C1 segment of cervical spinal cord (tissue), 14 donors: ENCODE data around the gene SMTNL1.

Experiments used
- DNase-seq, 14 donors: peaks; one replicate each; lab custom pipeline; 2025; lab: John Stamatoyannopoulos, UW

The SMTNL1 gene

DNA sequence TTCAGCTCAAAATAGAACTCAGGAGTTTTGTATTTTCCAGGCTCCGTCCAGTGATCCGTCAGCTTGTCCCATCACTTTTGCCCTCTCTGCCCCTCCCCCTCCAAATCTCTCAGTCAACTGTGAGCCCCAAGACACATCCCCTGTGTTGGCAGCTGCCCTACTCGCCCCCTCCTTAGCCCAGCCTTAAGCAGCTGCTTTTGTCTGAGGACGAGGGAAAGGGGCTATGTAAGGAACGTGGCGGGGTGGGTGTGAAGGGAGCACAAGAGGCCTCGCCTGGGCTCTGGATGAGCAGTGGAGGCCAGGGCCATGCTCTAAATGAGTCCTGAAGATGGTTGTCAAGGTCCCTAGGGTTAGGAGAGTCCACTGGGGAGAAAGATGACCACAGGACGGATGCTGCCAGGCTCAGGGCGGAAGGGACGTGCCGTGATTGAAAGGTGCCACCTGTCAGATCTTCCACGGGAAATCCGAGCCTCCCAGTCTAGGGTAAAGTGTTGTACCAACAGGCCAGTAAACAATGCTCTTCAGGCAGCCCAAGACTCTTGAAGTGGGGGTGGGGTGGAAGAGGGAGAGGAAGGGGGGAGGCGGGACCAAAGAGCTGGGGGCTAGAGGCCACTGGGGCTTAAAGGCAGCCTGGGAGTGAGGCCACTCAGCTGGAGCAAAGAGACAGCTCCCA, at the start of gene SMTNL1:
Gene SMTNL1, plus strand, starts transcription at position 649 of the 673 bp plus-strand sequence. CDS start 5,048 bp downstream, outside the sequence.
- no peak for DNase-seq

DNA sequence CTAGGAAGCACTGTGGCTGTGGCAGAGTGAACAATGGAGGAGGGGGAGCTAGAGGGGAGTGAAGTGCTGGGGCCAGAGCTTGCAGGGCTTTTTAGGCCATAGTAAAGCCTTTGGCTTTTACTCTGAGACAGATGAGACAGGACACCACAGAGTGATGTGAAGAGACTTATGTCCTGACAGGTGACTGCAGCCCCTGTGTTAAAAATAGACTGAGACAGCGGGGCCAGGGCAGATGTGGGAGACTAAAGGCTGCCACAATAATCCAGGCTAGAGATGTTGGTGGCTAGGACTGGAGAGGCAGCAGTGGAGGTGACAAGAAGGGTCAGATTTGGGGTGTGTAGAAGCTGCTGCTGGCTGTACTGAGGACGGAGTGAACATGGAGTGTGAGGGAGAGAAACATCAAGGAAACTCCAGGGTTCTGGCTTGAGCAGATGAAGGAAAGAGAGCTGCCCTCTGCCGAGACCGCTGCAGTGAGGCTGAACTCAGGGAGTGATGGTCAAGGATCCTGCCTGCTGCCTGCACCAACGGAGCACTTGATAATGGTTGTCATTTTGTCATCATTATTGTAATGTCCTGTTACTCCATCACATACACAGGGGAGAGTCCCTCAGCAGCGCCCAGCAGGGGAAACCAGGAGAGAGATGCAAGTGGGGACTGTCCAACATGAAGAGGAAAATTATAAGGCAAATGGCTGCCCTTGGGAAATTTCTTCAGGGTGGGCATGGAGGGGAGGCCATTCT, 49.3 kb upstream of the SMTNL1 start:
- no peak for DNase-seq

GRCh38 chr11:57490456-57491248, 46.7 kb upstream of the SMTNL1 start:
- DNase-seq, result no peak

- no peak for DNase-seq
Measured at GRCh38 chr11:57491371-57492061, 45.9 kb upstream of the SMTNL1 start.

GRCh38 chr11:57493507-57494503, 43.6 kb upstream of the SMTNL1 start:
- DNase-seq, result peak in 3 of 14 donors; percentile 11 to 37 (median 35)

GRCh38 chr11:57496109-57496820, 41.1 kb upstream of the SMTNL1 start:
- no peak for DNase-seq

- no peak for DNase-seq
Measured at GRCh38 chr11:57497303-57498247, 39.8 kb upstream of the SMTNL1 start.

GRCh38 chr11:57498540-57498939, 38.9 kb upstream of the SMTNL1 start:
- DNase-seq, result no peak

DNA sequence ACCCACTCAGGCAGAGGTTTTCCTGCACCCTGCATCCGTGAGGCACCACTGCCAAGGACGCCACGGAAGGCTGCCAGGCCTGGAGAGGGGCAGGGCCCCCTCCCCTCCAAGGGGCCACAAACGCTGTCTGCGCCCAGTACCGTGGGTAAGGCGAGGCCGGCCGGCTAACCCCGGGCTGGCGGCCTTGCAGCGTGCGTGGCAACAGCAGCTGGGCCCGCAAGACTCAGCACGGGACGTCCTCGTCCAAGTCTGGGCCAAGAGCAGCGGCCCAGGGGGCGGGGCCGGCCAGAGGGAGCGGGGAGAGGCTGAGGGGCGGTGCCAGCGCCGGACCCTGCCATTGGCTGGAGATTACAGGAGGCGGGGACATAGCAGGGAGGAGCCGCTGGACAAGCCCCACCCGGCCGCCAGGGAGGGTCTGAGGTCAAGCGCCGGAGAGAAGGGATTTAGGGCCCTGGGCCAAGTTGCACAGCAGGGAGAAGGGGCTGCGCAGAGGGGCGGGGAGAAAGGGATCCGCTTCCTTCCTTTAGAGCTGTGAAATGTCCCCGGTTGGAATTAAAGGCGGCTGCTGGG, 37.9 kb upstream of the SMTNL1 start:
- peak; percentile 14 to 92 (median 81) for DNase-seq

DNA sequence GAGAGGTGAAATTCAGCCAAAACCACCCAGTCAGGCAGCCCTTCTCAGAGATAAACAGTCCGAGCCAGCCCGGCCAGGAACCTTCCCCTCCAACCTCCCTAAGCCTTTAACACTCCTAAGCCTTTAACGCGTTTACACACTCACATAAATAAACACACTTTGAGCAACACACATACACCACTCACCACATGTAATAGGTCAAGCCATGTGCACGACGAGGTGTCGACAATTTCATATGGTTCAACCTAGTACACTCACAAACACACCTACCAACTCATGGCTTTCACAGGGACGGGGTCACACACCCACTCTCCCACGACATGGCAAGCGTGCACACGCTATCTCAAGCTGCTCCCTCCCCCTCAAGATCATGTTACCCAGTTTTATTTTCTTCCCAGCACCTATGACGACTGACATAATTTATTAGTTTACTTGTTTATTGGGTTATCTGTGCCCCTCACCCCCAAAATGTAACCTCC, 37.4 kb upstream of the SMTNL1 start:
- peak in 1 of 14 donors; percentile 41 for DNase-seq

- DNase-seq, result no peak
Measured at GRCh38 chr11:57500515-57500914, 36.9 kb upstream of the SMTNL1 start.

DNA sequence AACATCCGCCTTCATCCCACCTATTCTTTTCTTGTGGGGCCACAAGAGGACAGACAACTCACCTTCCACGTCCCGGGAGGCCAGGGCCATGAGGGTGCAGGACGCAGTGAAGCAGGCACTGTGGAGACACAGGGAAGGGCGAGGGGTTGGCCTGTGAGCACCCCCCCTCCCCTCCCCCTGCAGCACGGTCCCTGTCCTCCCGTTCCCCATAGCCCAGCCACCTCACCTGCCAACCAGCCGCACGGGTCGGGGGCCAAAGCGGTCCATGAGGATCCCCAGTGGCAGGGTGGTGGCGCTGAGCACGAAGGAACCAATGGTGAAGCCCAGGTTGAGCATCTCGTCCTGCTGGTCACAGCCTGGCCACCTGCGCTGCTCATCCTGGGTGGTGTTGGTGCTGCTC, 36.5 kb upstream of the SMTNL1 start:
- DNase-seq, result no peak

DNA sequence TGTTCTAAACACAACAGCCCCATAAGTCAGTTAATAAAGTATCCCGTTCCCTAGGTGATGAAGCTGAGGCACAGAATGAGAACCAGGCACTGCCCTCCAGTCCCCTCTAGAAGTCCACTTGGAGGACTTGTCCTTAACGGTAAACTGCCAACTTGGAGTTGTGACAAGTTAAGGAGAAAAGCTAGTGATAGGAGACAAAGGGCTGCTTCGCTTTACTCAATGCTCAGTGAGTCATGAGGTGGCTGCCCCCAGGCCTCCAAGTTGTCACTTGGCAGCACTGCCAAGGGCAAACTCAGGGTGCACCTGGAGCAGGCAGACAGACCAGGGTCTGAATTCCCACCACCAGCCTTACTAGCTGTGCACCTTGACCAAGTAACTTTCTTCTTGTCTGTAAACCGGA, 35.4 kb upstream of the SMTNL1 start:
- DNase-seq, result peak in 1 of 14 donors; percentile 32

DNA sequence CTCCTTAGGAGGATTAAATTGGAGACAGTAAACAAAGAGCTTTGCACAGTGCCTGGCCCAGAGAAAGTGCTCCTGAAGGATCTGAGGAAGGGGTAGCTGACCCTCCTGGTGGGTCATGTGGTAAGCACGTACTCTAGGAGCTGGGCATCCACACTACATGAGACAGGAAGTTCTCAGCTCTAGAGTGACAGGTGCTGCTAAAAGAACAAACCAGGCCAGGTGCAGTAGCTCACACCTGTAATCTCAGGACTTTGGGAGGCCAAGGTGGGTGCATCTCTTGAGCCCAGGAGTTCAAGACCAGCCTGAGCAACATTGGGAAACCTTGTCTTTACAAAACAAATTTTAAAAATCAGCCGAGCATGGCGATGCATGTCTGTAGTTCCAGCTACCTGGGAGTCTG, 35.0 kb upstream of the SMTNL1 start:
- DNase-seq, result no peak

DNA sequence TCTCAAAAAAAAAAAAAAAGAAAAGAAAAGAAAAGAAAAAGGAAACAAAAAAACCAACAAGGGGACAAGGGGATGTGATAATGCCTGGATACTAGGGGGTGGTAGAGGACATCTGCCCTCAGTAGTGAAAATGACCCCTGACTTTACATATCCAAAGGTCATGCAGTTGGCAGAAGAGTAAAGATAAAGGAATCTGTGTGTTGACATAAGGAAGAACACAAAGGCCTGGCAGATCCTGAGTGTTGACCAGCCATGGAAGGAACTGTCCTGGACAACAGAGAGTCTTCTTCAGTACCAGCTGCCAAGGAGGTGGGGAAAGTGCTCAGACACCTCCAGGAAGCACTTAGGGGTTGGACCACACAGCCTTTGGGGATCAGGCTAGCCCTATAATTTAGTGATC, 34.5 kb upstream of the SMTNL1 start:
- DNase-seq, result no peak

- no peak for DNase-seq
Measured at GRCh38 chr11:57504511-57504910, 32.9 kb upstream of the SMTNL1 start.

DNA sequence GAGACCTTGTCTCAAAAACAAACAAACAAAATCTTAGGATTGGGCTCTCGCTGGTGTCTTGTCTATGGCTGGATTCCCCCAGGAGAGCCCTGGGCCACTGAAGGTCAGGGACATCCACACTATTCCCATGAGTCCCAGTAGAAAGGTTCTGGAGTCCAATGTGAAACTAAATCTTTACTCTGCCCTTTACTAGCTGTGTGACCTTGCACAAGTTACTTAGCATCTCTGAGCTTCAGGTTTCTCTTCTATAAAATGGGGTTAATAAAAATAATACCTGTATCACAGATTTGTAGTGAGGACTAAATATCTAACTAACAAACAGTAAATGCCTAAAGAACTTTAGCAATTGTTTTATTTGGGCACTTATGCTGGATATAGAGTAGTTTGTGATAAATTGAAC, 30.9 kb upstream of the SMTNL1 start:
- DNase-seq, result no peak
